Renal pelvis (tissue), 4 donors: ENCODE results near the gene SUPT20H. TPM values are rescaled to one million over a fixed set of nuclear protein-coding genes. Genes with fewer than 3 reads are reported as not detected.
"Not testable (repeated sequence)": the region's sequence is repeated elsewhere in the genome, so short reads cannot be mapped to it uniquely, and the experiment has no call there.

ENCODE experiments used
- DNase-seq: peaks from one replicate; pipeline ENCODE4 v3.0.0-alpha.2; 2013
- polyA plus RNA-seq, 3 donors: library from polyadenylated mRNA; unstranded; fragments of 120-200 nt; gene quantifications; one replicate each; pipeline ENCODE4 v1.2.1, GENCODE V29; 2013; ENCODE audit not compliant: insufficient read length in 3 of 3

Gene SUPT20H
- polyA plus RNA-seq, 3 donors, result 83.2 to 111 (median 107) TPM

DNA sequence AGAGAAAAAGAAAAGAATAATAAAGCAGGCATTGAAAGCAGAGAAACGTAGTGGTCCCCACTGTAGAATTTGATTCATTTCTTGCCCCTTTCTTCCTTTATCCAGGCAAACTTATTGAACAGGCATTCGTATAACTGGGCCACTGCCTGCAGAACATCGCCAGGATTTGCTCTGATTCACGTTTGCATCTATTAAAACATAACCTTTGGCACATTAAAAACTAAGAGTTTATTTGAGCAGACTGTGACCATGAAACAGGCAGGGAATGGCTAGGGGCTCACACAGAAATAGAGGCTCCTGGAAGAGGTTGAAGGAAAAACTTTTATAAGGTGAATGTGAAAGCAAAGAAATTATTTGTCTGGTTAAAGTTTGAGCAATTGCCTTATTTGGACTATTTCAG lies 12.5 kb upstream of the SUPT20H start:
- no peak for DNase-seq

GRCh38 chr13:37070956-37071355 lies 11.5 kb upstream of the SUPT20H start:
- DNase-seq, result no peak

- no peak for DNase-seq
These were observed 10.7 kb upstream of the SUPT20H start for GRCh38 chr13:37070145-37070695.

DNA sequence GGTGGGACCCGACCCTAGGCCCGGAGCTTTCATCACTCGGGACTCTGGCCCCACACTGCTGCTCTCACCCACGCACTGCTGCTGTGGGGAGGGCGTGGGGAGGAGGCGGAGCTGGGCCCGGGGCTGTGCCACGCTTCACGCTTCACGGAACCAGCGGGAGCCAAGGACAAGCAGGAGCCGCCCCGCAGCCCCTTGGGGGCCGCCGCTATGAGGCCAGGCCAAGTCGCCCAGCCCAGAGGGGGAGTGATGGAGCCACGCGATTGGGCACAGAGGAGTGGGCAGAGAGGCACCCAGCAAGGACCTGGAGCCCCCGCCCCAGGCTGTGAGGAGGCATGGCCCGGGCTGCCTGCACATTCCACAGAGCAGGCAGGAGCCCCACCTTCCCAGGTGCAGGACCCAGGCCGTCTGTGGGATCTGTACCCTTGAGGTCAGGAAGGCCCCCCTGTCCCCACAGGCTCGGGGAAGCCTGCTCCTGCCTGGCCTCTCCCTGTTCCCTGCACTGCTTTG lies 10.2 kb upstream of the SUPT20H start:
- DNase-seq, result no peak

DNA sequence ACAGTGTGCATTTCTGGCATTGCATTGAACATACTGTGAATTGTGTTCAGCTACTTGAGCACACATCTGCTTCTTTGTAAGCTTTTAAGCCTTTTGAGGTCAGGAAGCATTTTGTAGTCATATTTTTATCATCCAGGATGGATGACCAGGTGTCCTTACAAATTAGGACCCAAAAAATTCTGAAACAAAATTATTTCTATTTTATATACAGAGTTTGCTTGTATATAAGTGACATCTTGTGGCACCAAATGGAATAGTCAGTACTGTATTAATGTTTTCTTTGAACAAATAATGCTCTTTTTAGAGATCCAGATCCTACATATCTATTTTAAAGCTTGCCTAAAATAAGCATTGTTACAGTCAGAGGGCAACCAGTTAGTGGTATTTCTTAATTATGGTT lies 9.5 kb upstream of the SUPT20H start:
- no peak for DNase-seq

DNA sequence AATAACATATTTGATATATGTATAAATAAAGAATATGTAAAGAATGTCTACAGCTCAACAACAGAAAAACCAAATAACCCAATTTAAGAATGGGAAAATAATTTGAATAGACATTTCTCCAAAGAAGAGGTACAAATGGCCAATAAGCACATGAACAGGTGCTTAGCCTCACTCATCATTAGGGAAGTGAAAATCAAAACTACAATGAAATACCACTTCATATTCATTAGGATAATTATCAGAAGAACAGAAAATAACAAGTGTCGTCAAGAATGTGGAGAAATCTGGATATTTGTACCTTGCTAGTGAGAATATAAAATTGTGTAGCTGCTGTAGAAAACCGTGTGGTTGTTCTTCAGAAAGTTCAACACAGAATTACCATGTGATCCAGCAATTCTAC lies 8.4 kb upstream of the SUPT20H start:
- no peak for DNase-seq

DNA sequence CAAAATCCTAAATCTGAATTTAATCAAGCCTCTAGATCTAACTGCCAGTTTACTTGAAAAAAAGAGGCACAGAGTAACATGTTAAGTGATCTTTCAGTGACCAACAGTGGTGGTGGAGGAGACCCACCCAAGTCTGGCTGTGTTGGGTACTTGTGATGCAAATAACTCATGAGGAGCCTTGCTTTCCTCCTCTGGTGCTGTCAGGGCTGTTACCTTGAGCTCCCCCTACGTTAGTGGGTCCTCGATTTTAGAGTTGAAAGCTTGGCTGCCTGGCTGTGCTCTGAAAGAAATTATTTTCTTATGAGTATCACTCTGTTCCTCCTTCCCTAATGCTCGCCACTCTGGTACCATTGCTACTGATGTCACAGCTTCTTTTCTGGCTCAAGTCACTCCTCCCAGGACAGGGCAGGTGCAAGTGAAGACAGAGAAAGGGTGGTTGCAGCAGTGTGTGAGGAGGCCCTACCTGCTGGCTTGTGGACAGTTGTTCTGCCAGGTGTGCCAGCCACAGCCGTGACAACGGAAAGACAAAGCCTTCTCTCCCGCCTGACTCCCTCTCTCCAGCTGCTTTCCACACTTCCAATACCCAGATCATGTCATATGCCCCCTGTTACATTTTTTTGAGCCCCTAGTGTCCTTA lies 6.5 kb upstream of the SUPT20H start:
- DNase-seq, result no peak

DNA sequence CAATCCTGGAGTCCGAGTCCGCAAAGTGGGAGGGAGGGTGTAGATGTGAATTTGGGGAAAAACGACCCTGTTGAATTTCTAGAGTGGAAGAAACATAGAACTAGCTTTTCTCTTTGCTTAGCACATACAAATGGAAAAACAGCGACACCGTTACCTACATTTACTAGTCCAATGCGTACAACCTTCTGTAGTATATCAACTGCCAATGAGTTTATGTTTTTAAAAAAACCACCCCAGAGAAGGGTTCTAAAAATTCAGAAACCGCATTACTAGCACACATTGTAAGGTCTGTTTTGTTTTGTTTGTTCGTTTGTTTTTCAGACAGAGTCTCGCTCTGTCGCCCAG lies 332 bp upstream of the SUPT20H start:
- no peak for DNase-seq

GRCh38 chr13:37056228-37056627 lies 3.3 kb downstream of the SUPT20H start:
- DNase-seq, result not testable (repeated sequence)

GRCh38 chr13:37053111-37053510 lies 6.4 kb downstream of the SUPT20H start:
- not testable (repeated sequence) for DNase-seq

GRCh38 chr13:37049810-37050209 lies 9.7 kb downstream of the SUPT20H start:
- DNase-seq, result no peak

- no peak for DNase-seq
These were observed 11.6 kb downstream of the SUPT20H start for GRCh38 chr13:37047846-37048245.

DNA sequence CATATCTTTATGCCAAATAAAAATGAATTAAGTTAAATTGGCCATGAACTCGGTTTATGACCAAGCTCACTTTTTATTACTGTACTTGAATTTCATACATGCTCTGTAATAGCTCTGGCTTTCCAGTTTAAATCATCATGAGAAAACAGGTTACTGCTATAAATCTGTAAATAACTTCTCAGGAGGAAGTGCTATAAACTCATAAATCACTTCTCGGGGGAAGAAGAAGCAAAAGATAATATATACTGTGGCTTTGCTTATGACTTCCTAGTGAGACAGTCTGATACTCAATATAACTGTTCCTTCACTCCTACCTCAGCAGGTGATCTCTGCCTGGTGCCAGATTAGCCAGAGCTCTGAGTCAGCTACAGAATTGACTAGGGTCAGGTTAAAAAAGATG lies 12.5 kb downstream of the SUPT20H start:
- DNase-seq, result no peak

- DNase-seq, result no peak
These were observed 13.4 kb downstream of the SUPT20H start for GRCh38 chr13:37046062-37046461.

DNA sequence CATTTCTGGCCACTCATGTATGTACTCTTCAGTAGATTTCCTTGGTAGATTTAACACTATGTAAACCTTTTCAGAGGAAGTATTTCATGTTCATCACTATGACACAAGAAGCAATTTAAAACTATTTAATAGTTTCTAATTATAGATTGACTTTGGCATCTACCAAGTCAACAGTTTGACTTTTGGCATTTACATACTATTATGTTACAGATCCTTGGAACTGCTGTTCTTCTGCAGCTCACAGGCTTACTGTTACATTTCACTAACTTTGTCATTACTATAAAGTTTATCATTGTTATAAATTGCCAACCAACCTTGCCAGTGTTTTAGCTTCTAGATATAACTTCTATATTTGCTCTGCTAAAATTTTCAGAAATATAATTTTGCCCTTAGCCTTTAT lies 18.7 kb downstream of the SUPT20H start:
- DNase-seq, result no peak

DNA sequence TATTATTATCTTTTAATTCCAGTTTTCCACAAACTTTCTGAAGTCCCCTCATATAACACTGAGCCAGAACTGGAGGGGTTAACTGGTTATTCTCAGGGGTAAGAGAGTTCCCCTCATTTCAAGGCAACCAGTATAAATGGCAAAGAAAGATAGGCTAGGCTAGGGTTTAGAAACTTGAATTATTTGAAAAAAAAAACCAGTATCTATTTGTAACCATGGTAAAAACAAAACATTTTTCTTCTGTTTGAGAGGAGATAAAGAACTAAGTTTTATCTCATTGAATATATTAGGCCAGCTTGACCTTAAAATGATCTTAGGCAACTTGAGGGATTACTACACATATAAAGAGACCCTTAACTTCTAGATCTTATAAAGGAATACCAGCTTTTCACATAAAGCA lies 19.6 kb downstream of the SUPT20H start:
- DNase-seq, result no peak

GRCh38 chr13:37037241-37037640 lies 22.2 kb downstream of the SUPT20H start:
- no peak for DNase-seq

DNA sequence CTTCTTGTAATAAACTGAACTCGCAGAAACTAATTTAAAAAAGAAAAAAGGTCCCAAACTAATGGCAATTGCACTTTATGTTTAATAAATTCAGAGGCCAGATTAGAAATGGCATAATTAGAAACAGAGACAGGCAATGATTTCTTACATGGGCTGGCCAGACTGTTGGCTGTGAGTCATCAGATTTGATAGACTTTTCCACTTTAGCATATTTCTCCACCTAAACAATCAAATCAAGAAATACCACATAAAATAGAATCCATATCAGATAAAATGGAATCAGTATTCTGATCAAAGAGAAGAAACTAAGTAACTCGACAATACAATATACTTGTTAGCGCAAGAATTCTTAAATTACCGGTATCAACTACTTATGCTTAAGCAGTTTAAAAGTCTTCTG lies 29.9 kb downstream of the SUPT20H start:
- no peak for DNase-seq

DNA sequence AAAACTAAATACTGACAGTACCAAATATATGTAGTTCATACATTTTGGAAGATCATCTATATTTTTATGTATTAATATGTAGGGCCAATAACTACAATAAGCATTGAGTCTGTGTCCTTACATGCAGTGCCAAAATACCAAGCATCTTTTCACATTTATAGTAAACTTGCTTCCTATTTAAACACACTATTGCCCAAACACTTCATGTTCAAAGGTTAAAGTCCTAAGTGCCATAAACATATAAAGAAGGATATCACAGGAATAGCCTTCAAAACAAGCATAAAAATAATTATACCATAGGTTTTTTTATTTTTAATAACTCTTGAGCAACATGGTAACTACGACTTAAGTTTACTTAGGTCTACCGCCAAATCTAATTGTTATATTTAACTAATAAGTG lies 31.8 kb downstream of the SUPT20H start:
- DNase-seq, result no peak

DNA sequence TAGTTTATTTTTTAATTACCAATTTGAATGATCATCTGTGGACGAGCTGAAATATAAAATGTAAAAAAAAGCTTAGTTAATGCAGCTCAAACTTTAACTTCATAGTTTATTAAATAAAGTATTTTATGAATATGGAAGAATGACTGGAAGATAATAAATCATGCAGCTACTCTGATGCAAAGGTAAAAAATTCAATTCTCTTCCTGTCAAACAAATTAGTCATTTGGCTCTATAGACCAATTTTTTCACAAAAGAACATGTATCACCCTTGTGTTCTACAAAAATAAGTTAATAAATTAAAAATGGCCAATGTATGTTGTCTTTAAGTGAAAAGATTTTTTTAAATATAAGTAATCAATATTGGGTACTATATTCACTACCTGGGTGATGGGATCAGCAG lies 32.7 kb downstream of the SUPT20H start:
- no peak for DNase-seq

DNA sequence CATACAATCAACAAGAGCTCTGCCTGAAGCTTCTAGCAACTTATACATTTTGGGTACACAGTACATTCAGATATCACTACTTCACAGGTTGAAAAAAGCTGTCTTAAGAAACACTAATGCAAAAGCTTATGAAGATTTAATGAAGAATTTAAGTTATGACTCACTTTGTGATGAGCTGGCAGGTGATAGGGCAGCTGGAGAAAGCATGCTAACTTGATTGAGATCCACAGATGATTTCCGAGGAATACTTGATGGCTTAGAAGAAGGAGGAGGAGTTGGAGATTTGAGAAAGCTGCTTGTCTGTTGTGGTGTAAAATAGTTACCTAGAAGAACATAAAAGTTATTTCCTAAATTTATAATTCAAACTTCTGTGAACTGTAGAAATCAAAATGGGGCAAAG lies 35.6 kb downstream of the SUPT20H start:
- no peak for DNase-seq

DNA sequence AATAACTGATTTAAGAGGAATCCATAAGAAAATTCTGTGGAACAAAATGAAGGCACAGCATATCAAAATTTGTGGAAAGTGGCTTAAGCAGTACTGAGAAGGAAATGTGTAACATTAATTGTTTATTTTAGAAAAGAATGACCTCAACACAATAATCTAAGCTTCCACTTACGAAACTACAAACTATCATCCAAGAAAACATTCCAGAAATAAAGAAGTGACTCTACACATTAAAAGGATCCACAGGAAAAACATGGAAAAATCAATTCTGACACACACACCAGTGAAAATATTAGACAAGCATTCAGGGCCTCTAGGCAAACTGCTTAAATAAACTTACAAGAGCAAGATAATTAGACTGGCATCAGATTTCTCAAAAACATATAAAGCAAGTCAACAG lies 44.9 kb downstream of the SUPT20H start:
- no peak for DNase-seq

DNA sequence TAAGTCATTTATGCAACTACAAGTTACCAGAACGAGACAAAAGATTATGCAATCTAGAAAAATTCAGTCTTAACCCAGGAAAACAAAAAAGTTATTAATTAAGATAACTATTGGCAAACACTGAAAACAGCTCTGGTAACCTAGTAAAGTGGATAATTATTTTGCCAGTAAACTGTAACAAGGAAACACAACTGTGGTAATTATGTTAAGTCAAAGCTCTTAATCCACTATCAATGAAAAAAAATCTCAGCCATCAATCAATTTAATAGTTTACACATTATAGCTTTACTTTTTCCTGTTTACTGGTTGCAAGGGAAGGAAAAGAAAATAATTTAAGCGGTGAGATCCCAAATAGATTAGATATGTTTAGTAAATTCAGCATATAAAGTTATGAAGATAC lies 47.7 kb downstream of the SUPT20H start:
- no peak for DNase-seq

GRCh38 chr13:37011002-37011401 lies 48.5 kb downstream of the SUPT20H start:
- DNase-seq, result no peak
